Activated B cell treated with CpG ODN at 0.5 μM for 24 hours (primary cell): ENCODE results near the gene ERBB4. TPM values are rescaled to one million over a fixed set of nuclear protein-coding genes. Genes with fewer than 3 reads are reported as not detected.

ENCODE experiments used
- ATAC-seq: fragments of 200-7000 bp; cut with Tn5 transposase; one replicate; pipeline ENCODE4 v1.10.0; 2021; ENCODE audit warnings: low read depth, mild to moderate bottlenecking, moderate library complexity
- CTCF ChIA-PET: fragments of 350-600 bp; sonication (Branson Sonifier 250); formaldehyde crosslinking; loops from one replicate; lab custom pipeline; 2021; ENCODE audit warnings: antibody characterized with exemption; lab: Charles Lee
- POLR2A ChIA-PET: fragments of 350-600 bp; sonication (Branson Sonifier 250); formaldehyde crosslinking; loops from one replicate; lab custom pipeline; 2021; ENCODE audit warnings: antibody characterized with exemption; lab: Charles Lee
- DNase-seq: peaks from one replicate; pipeline ENCODE4 v3.0.0; 2022
- H3K27ac Mint-ChIP-seq: one replicate; pipeline ENCODE4 v1.8.0; 2020; ENCODE audit warnings: mixed read lengths
- H3K27me3 Mint-ChIP-seq: one replicate; pipeline ENCODE4 v1.8.0; 2021; ENCODE audit warnings: mixed read lengths
- H3K36me3 Mint-ChIP-seq: one replicate; pipeline ENCODE4 v1.8.0; 2021; ENCODE audit warnings: low read depth, mixed read lengths
- H3K4me1 Mint-ChIP-seq: one replicate; pipeline ENCODE4 v1.8.0; 2021; ENCODE audit warnings: mixed read lengths
- H3K4me3 Mint-ChIP-seq: one replicate; pipeline ENCODE4 v1.8.0; 2020; ENCODE audit warnings: mild to moderate bottlenecking, mixed read lengths
- H3K9me3 Mint-ChIP-seq: one replicate; pipeline ENCODE4 v1.8.0; 2020; ENCODE audit warnings: mixed read lengths
- CTCF ChIP-seq: fragments of 200-600 bp; IDR thresholded peaks from one replicate; pipeline ENCODE4 v1.8.0; 2022; ENCODE audit warnings: antibody characterized with exemption, mild to moderate bottlenecking
- intact Hi-C: fragments of 100-400 bp; cut with micrococcal nuclease; formaldehyde crosslinking; loops from one replicate; pipeline ENCODE4 v1.15.1; 2024
- total RNA-seq: library from RNA; stranded (reverse); gene quantifications from 2 replicates; pipeline ENCODE4 v1.2.3, GENCODE V29; 2022

ERBB4 gene
- total RNA-seq, 1 donor from 2014 or later = not detected

GRCh38 chr2:211654211-211654780, 884.3 kb downstream of the ERBB4 start:
- Mint-ChIP-seq H3K9me3 (no peaks in the 10 kb centered on the region), H3K36me3 (no peaks in the 10 kb centered on the region), H3K27me3 (no peaks in the 10 kb centered on the region), H3K4me3 (no peak overlapping the region), H3K4me1 (no peaks in the 10 kb centered on the region), H3K27ac (no peak overlapping the region)
- intact Hi-C loops = no loop called here
- ATAC-seq = no peak
- ChIA-PET CTCF (no interaction called here), POLR2A (no interaction called here)
- no peak for TF ChIP-seq CTCF
- DNase-seq = no peak

- ATAC-seq (no peak), DNase-seq (no peak)
- Mint-ChIP-seq H3K27me3 (no peaks in the 10 kb centered on the region), H3K4me3 (no peak overlapping the region), H3K4me1 (no peaks in the 10 kb centered on the region), H3K36me3 (no peaks in the 10 kb centered on the region), H3K27ac (no peak overlapping the region), H3K9me3 (no peaks in the 10 kb centered on the region)
- TF ChIP-seq CTCF = no peak
- intact Hi-C loops = no loop called here
- POLR2A ChIA-PET = no interaction called here
- CTCF ChIA-PET = no interaction called here
These were observed 886.3 kb downstream of the ERBB4 start for GRCh38 chr2:211652327-211652726.

- no peak overlapping the region for H3K4me3 Mint-ChIP-seq
- no peak for TF ChIP-seq CTCF
- no peaks in the 10 kb centered on the region for H3K36me3 Mint-ChIP-seq
- CTCF ChIA-PET = no interaction called here
- DNase-seq = no peak
- no peak for ATAC-seq
- POLR2A ChIA-PET = no interaction called here
- intact Hi-C loops = no loop called here
- H3K9me3 Mint-ChIP-seq = no peaks in the 10 kb centered on the region
- no peak overlapping the region for H3K27ac Mint-ChIP-seq
- no peaks in the 10 kb centered on the region for H3K4me1 Mint-ChIP-seq
- H3K27me3 Mint-ChIP-seq = no peaks in the 10 kb centered on the region
These were observed 889.3 kb downstream of the ERBB4 start for GRCh38 chr2:211649331-211649730.

GRCh38 chr2:211631503-211631902, 907.1 kb downstream of the ERBB4 start:
- H3K27me3 Mint-ChIP-seq = no peaks in the 10 kb centered on the region
- H3K9me3 Mint-ChIP-seq = peaks cover 2% of the 10 kb centered on the region
- DNase-seq (no peak), ATAC-seq (no peak)
- H3K4me1 Mint-ChIP-seq = no peaks in the 10 kb centered on the region
- no peak overlapping the region for H3K27ac Mint-ChIP-seq
- H3K36me3 Mint-ChIP-seq = no peaks in the 10 kb centered on the region
- TF ChIP-seq CTCF = no peak
- H3K4me3 Mint-ChIP-seq = no peak overlapping the region
- ChIA-PET CTCF (no interaction called here), POLR2A (no interaction called here)
- intact Hi-C loops = no loop called here

- no peak overlapping the region for H3K4me3 Mint-ChIP-seq
- H3K36me3 Mint-ChIP-seq = no peaks in the 10 kb centered on the region
- no peaks in the 10 kb centered on the region for H3K4me1 Mint-ChIP-seq
- ATAC-seq (no peak), DNase-seq (no peak)
- ChIA-PET POLR2A (no interaction called here), CTCF (no interaction called here)
- intact Hi-C loops = no loop called here
- peaks cover 4% of the 10 kb centered on the region for H3K9me3 Mint-ChIP-seq
- no peaks in the 10 kb centered on the region for H3K27me3 Mint-ChIP-seq
- no peak overlapping the region for H3K27ac Mint-ChIP-seq
- no peak for TF ChIP-seq CTCF
These were observed 915.5 kb downstream of the ERBB4 start for GRCh38 chr2:211623096-211623495.
